Left renal pelvis (tissue), 4 donors: Measurements from ENCODE around the gene PDE8A. TPM values are rescaled to one million over a fixed set of nuclear protein-coding genes. Genes with fewer than 3 reads are reported as not detected.
"Not testable (repeated sequence)": the region's sequence is repeated elsewhere in the genome, so short reads cannot be mapped to it uniquely, and the experiment has no call there.

Experiments
- DNase-seq, 4 donors: peaks; one replicate each; pipeline ENCODE4 v3.0.0-alpha.2; 2013; ENCODE audit warnings: low read depth in 4 of 4, low spot score in 3 of 4
- polyA plus RNA-seq, 4 donors: library from polyadenylated mRNA; unstranded; fragments of 120-200 nt; gene quantifications; one replicate each; pipeline ENCODE4 v1.2.1, GENCODE V29; 2013; ENCODE audit not compliant: insufficient read length in 4 of 4

The PDE8A gene
- polyA plus RNA-seq, 4 donors: 38.4 to 59.6 (median 44.0) TPM

GRCh38 chr15:85157344-85157743, 175.7 kb downstream of the PDE8A start:
- no peak for DNase-seq

GRCh38 chr15:85162237-85162636, 180.6 kb downstream of the PDE8A start:
- DNase-seq: no peak

DNA sequence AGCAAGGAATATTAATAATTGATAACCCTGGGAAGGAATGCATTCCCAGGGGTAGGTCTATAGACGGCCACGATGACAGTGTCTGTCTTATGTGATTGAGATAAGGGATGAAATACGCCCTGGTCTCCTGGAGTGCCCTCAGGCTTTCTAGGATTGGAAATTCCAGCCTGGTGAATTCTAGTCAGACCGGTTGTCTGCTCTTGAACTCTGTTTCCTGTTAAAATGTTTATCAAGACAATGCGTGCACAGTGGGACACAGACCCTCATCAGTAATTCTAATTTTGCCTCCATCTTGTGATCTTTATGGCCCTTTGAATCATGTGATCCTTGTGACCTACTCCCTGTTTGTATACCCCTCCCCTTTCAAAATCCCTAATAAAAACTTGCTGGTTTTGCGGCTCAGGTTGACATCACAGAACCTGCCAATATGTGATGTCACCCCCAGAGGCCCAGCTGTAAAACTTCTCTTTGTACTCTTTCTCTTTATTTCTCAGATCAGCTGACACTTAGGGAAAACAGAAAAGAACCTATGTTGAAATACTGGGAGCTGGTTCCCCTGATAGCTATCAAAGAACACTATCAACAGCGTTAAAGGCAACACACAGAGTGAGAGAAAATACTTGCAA, 183.3 kb downstream of the PDE8A start:
- no peak for DNase-seq

DNA sequence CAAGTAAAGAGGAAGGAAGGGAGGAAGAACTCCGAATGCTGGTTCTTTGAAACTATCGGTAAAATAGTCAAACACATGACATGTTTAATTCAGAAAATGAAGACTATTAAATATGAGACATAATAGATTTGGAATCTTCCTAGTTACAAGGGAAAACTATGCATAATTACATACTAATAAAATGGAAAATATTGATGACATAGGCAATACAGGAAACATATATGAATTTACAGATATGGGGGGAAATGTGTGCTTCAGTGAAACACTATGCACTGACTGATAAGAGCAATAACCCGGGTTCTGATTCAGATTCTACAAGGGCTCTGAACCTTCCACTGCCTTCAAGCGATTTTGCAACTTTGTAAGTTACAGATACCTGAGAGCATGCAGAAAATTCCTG, 185.9 kb downstream of the PDE8A start:
- DNase-seq: no peak

GRCh38 chr15:85168642-85169173, 187.1 kb downstream of the PDE8A start:
- no peak for DNase-seq

DNA sequence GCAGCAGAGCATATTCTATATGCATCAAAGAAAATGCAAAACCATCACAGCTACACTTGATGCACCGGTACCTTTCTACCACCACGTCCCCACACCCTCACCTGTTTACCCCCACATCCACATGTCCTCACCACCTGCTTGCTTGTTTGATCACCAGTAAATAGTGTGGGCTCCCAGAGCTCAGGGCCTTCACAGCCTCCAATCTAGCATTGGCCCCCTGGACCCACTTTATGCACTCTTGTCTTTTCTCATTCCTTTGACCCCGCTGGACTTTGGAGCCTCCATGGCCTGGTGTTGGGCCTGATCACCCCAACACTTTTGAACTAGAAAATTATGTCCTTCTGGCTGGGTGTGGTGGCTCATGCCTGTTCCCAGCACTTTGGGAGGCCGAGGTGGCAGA, 190.1 kb downstream of the PDE8A start:
- no peak for DNase-seq

DNA sequence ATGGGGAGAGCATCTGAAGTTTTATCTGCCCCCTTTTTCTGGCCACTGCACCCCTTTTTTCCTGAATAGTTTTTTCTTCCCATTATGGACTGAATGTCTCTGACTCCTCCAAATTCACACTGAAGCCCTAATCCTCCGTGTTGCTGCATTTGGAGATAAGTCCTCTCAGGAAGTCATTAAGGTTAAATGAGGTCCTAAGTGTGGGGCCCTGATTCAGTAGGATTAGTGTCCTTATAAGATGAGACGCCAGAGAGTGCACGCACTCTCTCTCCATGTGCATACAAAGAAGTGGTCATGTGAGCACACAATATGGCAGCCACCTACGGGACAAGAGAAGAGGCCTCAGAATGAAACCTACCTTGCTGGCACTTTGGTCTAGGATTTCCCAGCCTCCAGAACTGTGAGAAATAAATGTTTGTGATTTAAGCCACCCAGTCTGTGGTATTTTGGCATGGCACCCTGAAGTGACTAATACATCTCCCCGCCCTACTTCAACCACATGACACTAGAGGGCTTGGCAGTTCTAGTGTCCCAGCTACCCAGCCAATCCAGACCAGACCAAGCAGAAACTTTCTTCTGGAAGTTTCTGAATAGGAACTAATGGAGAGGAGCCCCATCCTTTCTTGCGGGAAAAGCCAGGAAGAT, 191.3 kb downstream of the PDE8A start:
- no peak for DNase-seq

DNA sequence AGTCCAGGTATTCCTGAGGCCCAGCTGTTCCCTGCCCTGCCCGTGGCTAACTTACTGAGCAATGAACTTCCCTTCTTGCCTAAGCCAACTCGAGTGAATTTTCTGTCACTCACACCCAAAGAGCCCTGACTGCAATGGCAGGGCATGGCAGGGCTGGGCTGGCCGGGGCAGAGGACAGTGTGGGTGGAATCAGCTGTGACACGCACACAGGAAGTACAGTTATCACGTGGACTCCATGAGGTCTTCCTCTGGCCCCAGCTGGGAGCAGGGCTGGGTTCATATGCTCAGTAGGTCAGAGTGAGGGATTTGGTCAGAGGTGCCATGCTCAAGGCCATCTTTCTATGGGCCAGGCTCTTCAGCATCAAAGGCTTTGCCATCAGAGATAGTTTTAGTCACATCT, 192.0 kb downstream of the PDE8A start:
- not testable (repeated sequence) for DNase-seq

DNA sequence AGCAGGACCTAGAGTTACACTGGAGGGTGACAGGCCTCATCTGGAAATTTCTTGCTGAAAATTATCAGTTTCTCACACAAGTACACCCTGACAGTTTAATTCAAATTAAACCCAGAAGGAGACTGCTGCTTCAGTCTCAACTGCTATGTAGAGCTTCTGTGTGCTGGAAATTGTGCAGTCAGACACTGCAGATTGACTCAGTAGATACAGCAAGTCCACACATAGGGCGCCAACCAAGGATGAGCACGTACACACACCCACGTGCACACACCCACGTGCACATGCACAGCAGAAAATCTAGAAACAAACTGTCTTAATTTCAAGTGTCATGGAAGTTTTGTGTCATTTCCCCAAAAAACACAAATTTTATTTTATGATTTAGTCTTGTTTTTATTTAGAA, 192.9 kb downstream of the PDE8A start:
- DNase-seq: no peak

GRCh38 chr15:85177042-85177515, 195.4 kb downstream of the PDE8A start:
- DNase-seq: not testable (repeated sequence)

- no peak for DNase-seq
Measured at GRCh38 chr15:85178308-85178707, 196.7 kb downstream of the PDE8A start.

DNA sequence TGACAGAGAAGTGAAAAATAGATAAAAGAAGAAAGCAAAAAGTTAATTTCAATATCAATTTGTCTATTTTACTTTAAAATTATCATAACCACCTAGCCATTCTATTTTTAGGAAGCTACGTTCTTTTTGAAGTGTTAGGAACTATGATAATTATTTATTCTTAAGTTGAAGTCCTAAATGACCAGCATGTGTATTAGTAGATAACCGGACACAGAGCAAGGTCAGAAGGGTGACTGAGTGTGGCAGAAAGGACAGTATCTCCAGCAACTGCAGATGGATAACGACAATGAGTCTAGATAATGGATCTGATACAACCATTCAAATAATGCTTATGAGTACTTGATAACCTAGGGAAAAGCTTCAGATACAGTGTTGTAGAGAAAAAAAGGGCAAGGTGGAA, 198.0 kb downstream of the PDE8A start:
- DNase-seq: no peak

GRCh38 chr15:85185350-85185749, 203.7 kb downstream of the PDE8A start:
- DNase-seq: not testable (repeated sequence)

- DNase-seq: not testable (repeated sequence)
Measured at GRCh38 chr15:85188171-85188577, 206.5 kb downstream of the PDE8A start.

Other genes starting within 250 kb of the PDE8A start
- gene ZNF592, start 233.3 kb upstream of the PDE8A start, polyA plus RNA-seq: 10 to 100 TPM; 27.2 to 33.4 (median 28.1) TPM
- gene ALPK3, start 164.5 kb upstream of the PDE8A start, polyA plus RNA-seq: 10 to 100 TPM; 13.6 to 19.0 (median 16.0) TPM
- gene SLC28A1, start 97.2 kb upstream of the PDE8A start, polyA plus RNA-seq: 1 to 10 TPM in 3 of 4 donors, under 1 TPM in 1; 0.75 to 6.4 (median 4.9) TPM